ENCODE measurements around the gene ARID4B.
"Not testable (repeated sequence)": the region's sequence is repeated elsewhere in the genome, so short reads cannot be mapped to it uniquely, and the experiment has no call there.

ARID4B gene

GRCh38 chr1:235327559-235328270 lies at the start of gene ARID4B:
Gene ARID4B (minus strand): TSS chr1:235328179. CDS start chr1:235326919, 1,260 bp downstream.
- DNase-seq = peak; percentile 80

GRCh38 chr1:235375919-235376605 lies 48.1 kb upstream of the ARID4B start:
- DNase-seq = no peak

- DNase-seq = no peak
Measured at GRCh38 chr1:235369802-235370201, 41.8 kb upstream of the ARID4B start.

GRCh38 chr1:235368428-235368827 lies 40.4 kb upstream of the ARID4B start:
- no peak for DNase-seq

- peak; percentile 71 for DNase-seq
Measured at GRCh38 chr1:235367000-235367908, 39.3 kb upstream of the ARID4B start, which contains the start of gene TBCE. Gene TBCE (plus strand): TSS chr1:235367427. CDS start chr1:235380050, 12,623 bp downstream.

- DNase-seq = no peak
Measured at GRCh38 chr1:235366286-235366685, 38.3 kb upstream of the ARID4B start.

GRCh38 chr1:235364189-235364588 lies 36.2 kb upstream of the ARID4B start:
- not testable (repeated sequence) for DNase-seq

- no peak for DNase-seq
Measured at GRCh38 chr1:235358899-235359298, 30.9 kb upstream of the ARID4B start.

- DNase-seq = no peak
Measured at GRCh38 chr1:235357485-235358373, 29.8 kb upstream of the ARID4B start.

GRCh38 chr1:235351898-235352297 lies 23.9 kb upstream of the ARID4B start:
- no peak for DNase-seq

- DNase-seq = no peak
Measured at GRCh38 chr1:235351441-235351840, 23.5 kb upstream of the ARID4B start.

GRCh38 chr1:235343726-235344125 lies 15.7 kb upstream of the ARID4B start:
- no peak for DNase-seq

- DNase-seq = no peak
Measured at GRCh38 chr1:235342471-235342870, 14.5 kb upstream of the ARID4B start.

GRCh38 chr1:235342039-235342438 lies 14.1 kb upstream of the ARID4B start:
- DNase-seq = no peak

GRCh38 chr1:235341334-235341733 lies 13.4 kb upstream of the ARID4B start:
- no peak for DNase-seq

- no peak for DNase-seq
Measured at GRCh38 chr1:235339746-235340145, 11.8 kb upstream of the ARID4B start.

- no peak for DNase-seq
Measured at GRCh38 chr1:235336903-235337302, 8.9 kb upstream of the ARID4B start.

- DNase-seq = no peak
Measured at GRCh38 chr1:235331401-235331800, 3.4 kb upstream of the ARID4B start.

GRCh38 chr1:235330918-235331285 lies 2.9 kb upstream of the ARID4B start:
- no peak for DNase-seq

- no peak for DNase-seq
Measured at GRCh38 chr1:235329139-235329902, 1.3 kb upstream of the ARID4B start.

Measured in 8988T (cell line).